ENCODE results near the gene GOLGB1.
"Not testable (repeated sequence)": the region's sequence is repeated elsewhere in the genome, so short reads cannot be mapped to it uniquely, and the experiment has no call there.

The GOLGB1 gene

GRCh38 chr3:121743106-121743505, 6.4 kb downstream of the GOLGB1 start:
- DNase-seq: not testable (repeated sequence)

GRCh38 chr3:121740896-121741295, 8.6 kb downstream of the GOLGB1 start:
- no peak for DNase-seq

GRCh38 chr3:121739902-121740301, 9.6 kb downstream of the GOLGB1 start:
- no peak for DNase-seq

GRCh38 chr3:121737644-121738043, 11.9 kb downstream of the GOLGB1 start:
- no peak for DNase-seq

- no peak for DNase-seq
Measured at GRCh38 chr3:121736112-121736511, 13.4 kb downstream of the GOLGB1 start.

- DNase-seq: no peak
Measured at GRCh38 chr3:121735047-121735696, 14.4 kb downstream of the GOLGB1 start.

GRCh38 chr3:121730940-121731687, 18.4 kb downstream of the GOLGB1 start:
- DNase-seq: no peak

GRCh38 chr3:121724130-121724529, 25.4 kb downstream of the GOLGB1 start:
- DNase-seq: no peak

- DNase-seq: no peak
Measured at GRCh38 chr3:121723485-121723884, 26.1 kb downstream of the GOLGB1 start.

- DNase-seq: no peak
Measured at GRCh38 chr3:121722411-121722810, 27.1 kb downstream of the GOLGB1 start.

GRCh38 chr3:121720163-121720562, 29.4 kb downstream of the GOLGB1 start:
- no peak for DNase-seq

- DNase-seq: no peak
Measured at GRCh38 chr3:121719423-121719822, 30.1 kb downstream of the GOLGB1 start.

- no peak for DNase-seq
Measured at GRCh38 chr3:121718205-121718846, 31.2 kb downstream of the GOLGB1 start.

- no peak for DNase-seq
Measured at GRCh38 chr3:121710347-121710746, 39.2 kb downstream of the GOLGB1 start.

- DNase-seq: no peak
Measured at GRCh38 chr3:121707531-121708273, 41.8 kb downstream of the GOLGB1 start.

- DNase-seq: no peak
Measured at GRCh38 chr3:121705541-121705940, 44.0 kb downstream of the GOLGB1 start.

- DNase-seq: no peak
Measured at GRCh38 chr3:121703973-121704372, 45.6 kb downstream of the GOLGB1 start.

GRCh38 chr3:121698901-121699300, 50.6 kb downstream of the GOLGB1 start:
- DNase-seq: no peak

GRCh38 chr3:121698476-121698875, 51.1 kb downstream of the GOLGB1 start:
- DNase-seq: no peak

GRCh38 chr3:121696186-121696585, 53.4 kb downstream of the GOLGB1 start:
- DNase-seq: no peak

- DNase-seq: no peak
Measured at GRCh38 chr3:121692010-121692699, 57.4 kb downstream of the GOLGB1 start.

- no peak for DNase-seq
Measured at GRCh38 chr3:121690777-121691405, 58.6 kb downstream of the GOLGB1 start.
